GM12892 (cell line): ENCODE measurements around the gene ACSF3.

Source experiments
- DNase-seq: peaks from one replicate; pipeline ENCODE4 v3.0.0; 2011; ENCODE audit not compliant: insufficient read length
- FAIRE-seq: peaks from 2 replicates; lab custom pipeline; 2011; peaks lifted over from hg19 to GRCh38; lab: Jason Lieb, UNC
- POLR2A ChIP-seq: IDR thresholded peaks from 2 replicates; pipeline ENCODE4 v1.6.1; 2011; ENCODE audit warnings: low read depth, low read length, control low read depth
- POLR2AphosphoS5 ChIP-seq: IDR thresholded peaks from 2 replicates; pipeline ENCODE4 v1.6.1; 2011; ENCODE audit warnings: low read depth, low read length, control low read depth
- TAF1 ChIP-seq: IDR thresholded peaks from 2 replicates; pipeline ENCODE4 v1.6.1; 2011; ENCODE audit warnings: low read depth, mild to moderate bottlenecking, control low read depth, low read length, borderline replicate concordance

ACSF3 gene

GRCh38 chr16:89199241-89200123 is 105.8 kb downstream of the ACSF3 start:
- TF ChIP-seq POLR2AphosphoS5: no peak
- TF ChIP-seq POLR2A: no peak
- TF ChIP-seq TAF1: no peak
- peak; percentile 19 for DNase-seq

GRCh38 chr16:89200124-89200849 is 106.6 kb downstream of the ACSF3 start, which contains the start of gene SLC22A31:
Gene SLC22A31 (minus strand): TSS chr16:89200537. CDS start chr16:89200501, 36 bp downstream.
- FAIRE-seq: no peak
- TF ChIP-seq POLR2A (no peak), TAF1 (no peak), POLR2AphosphoS5 (no peak)
- DNase-seq: peak; percentile 26

More at GRCh38 chr16:89199241-89200123, 105.8 kb downstream of the ACSF3 start:
- no peak for FAIRE-seq

- no peak for FAIRE-seq
These were observed 107.3 kb downstream of the ACSF3 start for GRCh38 chr16:89200850-89201411.

DNA sequence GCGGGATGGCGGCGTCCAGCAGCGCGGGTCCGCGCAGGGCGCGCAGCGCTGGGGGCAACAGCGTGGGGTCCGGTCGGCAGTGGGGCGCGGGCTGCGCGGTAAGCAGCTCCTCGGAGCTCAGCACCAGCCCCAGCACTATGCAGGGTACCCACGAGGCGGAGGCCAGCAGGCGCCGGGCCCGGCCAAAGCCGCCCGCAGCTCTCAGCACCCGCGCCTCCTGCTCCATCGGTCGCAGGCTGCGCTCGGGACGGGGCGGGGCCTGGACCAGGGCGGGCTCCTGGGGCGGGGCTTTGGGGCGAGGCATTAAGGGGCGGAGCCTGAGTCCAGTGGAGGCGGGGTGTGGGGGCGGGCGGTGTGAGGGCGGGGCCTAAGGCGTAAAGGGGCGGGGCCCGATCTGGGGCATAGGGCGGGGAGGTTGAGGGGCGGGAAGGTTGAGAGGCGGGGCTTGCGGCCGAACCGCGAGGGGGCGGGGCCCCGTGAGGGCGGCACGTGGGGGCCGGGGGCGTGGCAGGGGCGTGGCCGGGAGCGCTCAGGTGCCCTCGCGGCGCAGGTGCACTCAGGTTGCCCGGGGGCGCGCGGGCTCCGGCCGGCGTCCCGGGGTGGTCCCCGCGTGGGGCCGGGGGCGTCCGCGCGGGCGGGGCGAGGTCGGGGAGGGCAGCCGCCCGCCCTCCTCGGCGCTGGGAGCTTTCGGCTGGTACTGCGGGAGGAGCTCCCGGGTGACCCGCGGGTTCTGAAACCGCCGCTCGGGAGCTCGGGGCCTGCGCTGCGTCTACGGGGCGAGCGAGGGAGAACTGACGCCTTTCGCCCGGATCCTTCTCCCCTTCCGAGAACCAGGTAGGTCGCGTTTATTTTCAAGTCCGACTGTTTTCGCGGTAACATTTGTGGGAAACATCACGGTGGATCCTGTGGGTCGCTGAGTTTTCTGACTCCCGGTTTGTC is 108.1 kb downstream of the ACSF3 start:
- TF ChIP-seq POLR2AphosphoS5 (no peak), TAF1 (no peak), POLR2A (no peak)
- FAIRE-seq (no peak), DNase-seq (no peak)

More at GRCh38 chr16:89200850-89201411, 107.3 kb downstream of the ACSF3 start:
- no peak for TF ChIP-seq POLR2AphosphoS5
- TF ChIP-seq TAF1: no peak
- TF ChIP-seq POLR2A: no peak
- no peak for DNase-seq

DNA sequence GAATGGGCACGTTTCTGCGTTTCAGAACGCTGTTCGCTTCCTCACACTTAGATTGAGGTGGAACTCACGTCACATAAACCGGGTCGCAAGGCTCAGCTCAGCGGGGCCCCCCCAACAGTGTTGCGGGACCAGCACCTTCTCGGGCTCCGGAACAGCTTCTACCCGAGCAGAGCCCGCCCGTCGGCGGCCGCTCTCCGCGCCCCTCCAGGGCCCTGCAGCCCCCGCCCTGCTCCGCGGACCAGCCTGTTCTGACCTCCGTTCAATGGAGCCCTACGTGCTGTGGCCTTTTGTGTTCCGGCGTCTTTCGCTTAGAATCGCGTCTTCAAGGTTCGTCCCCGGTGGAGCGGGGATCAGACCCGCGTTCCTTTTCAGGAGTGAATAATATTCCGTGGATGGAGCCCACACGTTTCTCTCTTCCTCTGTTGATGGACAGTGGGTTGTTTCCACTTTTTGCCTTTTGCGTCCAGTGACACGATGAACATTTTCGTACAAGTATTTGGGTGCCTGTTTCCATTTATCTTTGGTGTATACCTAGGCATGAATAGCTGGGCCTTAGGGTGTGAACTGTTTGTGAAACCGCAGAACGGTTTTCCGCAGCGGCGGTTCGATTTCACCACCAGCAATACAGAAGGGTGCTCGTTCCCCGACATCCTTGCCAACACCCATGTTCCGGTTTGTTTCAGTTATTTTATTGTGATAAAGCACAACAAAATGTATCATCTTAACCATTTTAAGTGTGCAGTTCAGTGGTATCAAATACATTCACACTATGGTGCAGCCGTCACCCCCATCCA is 109.0 kb downstream of the ACSF3 start:
- FAIRE-seq (no peak), DNase-seq (no peak)
- TF ChIP-seq POLR2A (no peak), POLR2AphosphoS5 (no peak), TAF1 (no peak)
